Measurements from ENCODE around the gene S1PR1. TPM values are rescaled to one million over a fixed set of nuclear protein-coding genes. Genes with fewer than 3 reads are reported as not detected.

S1PR1 gene
- total RNA-seq, 1 experiment from 2014 or later = 0.24 TPM

DNA sequence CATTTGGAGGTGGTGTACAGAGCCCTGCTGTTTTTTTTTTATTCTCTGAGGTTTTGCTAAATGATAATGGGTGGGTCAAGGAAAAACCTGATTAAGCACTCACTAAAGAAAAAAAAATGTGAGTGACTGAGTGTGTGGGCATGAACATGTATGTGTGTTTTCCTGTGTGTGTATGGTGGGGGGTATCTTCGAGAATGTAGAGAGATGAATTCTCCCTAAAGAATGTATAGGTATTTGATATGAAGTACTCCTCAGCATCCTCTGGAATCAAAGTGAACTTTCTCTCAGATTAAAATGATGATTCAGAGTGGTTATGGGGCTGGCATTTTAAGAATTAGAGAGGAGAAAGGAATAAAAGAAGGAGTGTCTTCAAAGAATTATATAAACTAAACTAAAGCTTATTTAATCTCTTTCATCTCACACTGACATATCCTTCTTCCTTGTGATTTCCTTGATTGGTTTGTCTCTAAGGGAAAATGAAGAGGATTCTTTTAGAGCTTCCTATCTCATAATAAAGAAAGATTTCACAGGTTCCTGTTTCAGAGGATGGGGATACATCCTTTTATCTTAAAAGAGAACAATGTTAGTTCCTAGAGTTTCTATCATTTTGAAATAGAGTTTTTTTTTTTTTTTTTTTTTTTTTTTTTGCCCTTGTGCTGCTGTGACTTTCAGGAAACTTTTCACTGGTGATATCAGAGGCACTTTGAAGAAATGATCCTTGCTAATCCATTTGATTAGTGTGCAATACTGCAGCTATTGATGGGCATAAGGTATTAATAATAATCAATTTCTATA is 23.9 kb downstream of the S1PR1 start:
- H3K36me3 Mint-ChIP-seq (ENCODE audit: insufficient read depth in 1 of 3, low read depth in 3 of 3) = no peaks in the 10 kb centered on the region
- no peak overlapping the region for H3K14ac ChIP-seq (ENCODE audit: insufficient read depth, low read length)
- no peak overlapping the region for H3K4me2 ChIP-seq (ENCODE audit: insufficient read depth, insufficient read length, low read length)
- no peaks in the 10 kb centered on the region for H3K9me3 ChIP-seq (ENCODE audit: control insufficient read depth, low read depth, low read length)
- no peak overlapping the region for H2BK20ac ChIP-seq (ENCODE audit: low read depth, low read length, poor library complexity, severe bottlenecking)
- no peak overlapping the region for H2BK5ac ChIP-seq (ENCODE audit: insufficient read length, low read length)
- H4K91ac ChIP-seq (ENCODE audit: insufficient read length, low read depth, low read length) = no peak overlapping the region
- no CpG with 5 or more reads among the region's 1 CpG for WGBS (ENCODE audit: extremely low coverage, insufficient read length, low lambda C conversion rate)
- no peak overlapping the region for H4K5ac ChIP-seq (ENCODE audit: insufficient read length, low read depth, low read length)
- H3K4ac ChIP-seq (ENCODE audit: low read depth, low read length) = no peak overlapping the region
- H3K27ac ChIP-seq (ENCODE audit: insufficient read length, low read depth, low read length) = no peak overlapping the region
- no peaks in the 10 kb centered on the region for H3K27me3 ChIP-seq (ENCODE audit: insufficient read depth, low read length)
- no peaks in the 10 kb centered on the region for H3K27me3 Mint-ChIP-seq (ENCODE audit: low read depth)
- H3K4me1 ChIP-seq (ENCODE audit: insufficient read depth, low read length) = no peaks in the 10 kb centered on the region
- no peak overlapping the region for H4K8ac ChIP-seq (replicated peaks; ENCODE audit: insufficient read length, low read depth, low read length)
- no peak overlapping the region for H3K18ac ChIP-seq (ENCODE audit: insufficient read length, low read depth, low read length)
- H2BK120ac ChIP-seq (ENCODE audit: low read depth, low read length, poor library complexity, severe bottlenecking) = no peak overlapping the region
- no peak overlapping the region for H2AK5ac ChIP-seq (ENCODE audit: insufficient read length, low read length)
- no peak overlapping the region for H2BK12ac ChIP-seq (ENCODE audit: insufficient read length, low read depth, low read length)
- H3K23me2 ChIP-seq (ENCODE audit: insufficient read length, low read depth, low read length, poor library complexity, severe bottlenecking) = no peaks in the 10 kb centered on the region
- H3K56ac ChIP-seq (ENCODE audit: insufficient read length, low read depth, low read length) = no peak overlapping the region
- H4K20me1 ChIP-seq (ENCODE audit: control insufficient read depth, insufficient read depth, insufficient read length) = no peaks in the 10 kb centered on the region
- H3K27ac Mint-ChIP-seq = no peak overlapping the region
- H3K23ac ChIP-seq (ENCODE audit: insufficient read length, low read depth, low read length) = no peak overlapping the region
- TF ChIP-seq, protein P1, sequence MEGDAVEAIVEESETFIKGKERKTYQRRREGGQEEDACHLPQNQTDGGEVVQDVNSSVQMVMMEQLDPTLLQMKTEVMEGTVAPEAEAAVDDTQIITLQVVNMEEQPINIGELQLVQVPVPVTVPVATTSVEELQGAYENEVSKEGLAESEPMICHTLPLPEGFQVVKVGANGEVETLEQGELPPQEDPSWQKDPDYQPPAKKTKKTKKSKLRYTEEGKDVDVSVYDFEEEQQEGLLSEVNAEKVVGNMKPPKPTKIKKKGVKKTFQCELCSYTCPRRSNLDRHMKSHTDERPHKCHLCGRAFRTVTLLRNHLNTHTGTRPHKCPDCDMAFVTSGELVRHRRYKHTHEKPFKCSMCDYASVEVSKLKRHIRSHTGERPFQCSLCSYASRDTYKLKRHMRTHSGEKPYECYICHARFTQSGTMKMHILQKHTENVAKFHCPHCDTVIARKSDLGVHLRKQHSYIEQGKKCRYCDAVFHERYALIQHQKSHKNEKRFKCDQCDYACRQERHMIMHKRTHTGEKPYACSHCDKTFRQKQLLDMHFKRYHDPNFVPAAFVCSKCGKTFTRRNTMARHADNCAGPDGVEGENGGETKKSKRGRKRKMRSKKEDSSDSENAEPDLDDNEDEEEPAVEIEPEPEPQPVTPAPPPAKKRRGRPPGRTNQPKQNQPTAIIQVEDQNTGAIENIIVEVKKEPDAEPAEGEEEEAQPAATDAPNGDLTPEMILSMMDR (conservative IDR thresholded peaks at IDR 0.05) = no peak
- no peak overlapping the region for H3K4me3 Mint-ChIP-seq
- no peak for DNase-seq
- H3K79me2 ChIP-seq (ENCODE audit: insufficient read depth, low read length) = no peaks in the 10 kb centered on the region
- no peaks in the 10 kb centered on the region for H3K9me3 Mint-ChIP-seq
- H3T11ph ChIP-seq (ENCODE audit: low read length) = no peak overlapping the region
- no peak overlapping the region for H2AFZ ChIP-seq (ENCODE audit: low read length)
- H3K79me1 ChIP-seq (ENCODE audit: insufficient read depth, low read depth, low read length, poor library complexity, severe bottlenecking) = no peaks in the 10 kb centered on the region
- H3K9ac ChIP-seq (ENCODE audit: extremely low read depth, insufficient read length, low read length) = no peak overlapping the region
- no peak overlapping the region for H2BK15ac ChIP-seq (ENCODE audit: low read depth, low read length)
- peaks cover 20 to 27% of the 10 kb centered on the region in 2 experiments for H3K4me1 Mint-ChIP-seq

All from H9 (cell line).